AG09319 (cell line): ENCODE results near the gene ARHGEF6.

ENCODE experiments used
- DNase-seq: peaks from one replicate; pipeline ENCODE4 v3.0.0-alpha.2; 2010; ENCODE audit warnings: low read depth; ENCODE audit errors: extremely low read depth
- TF ChIP-seq, protein P1 (sequence below): IDR thresholded peaks from 2 replicates; pipeline ENCODE4 v1.5.1; 2011; ENCODE audit warnings: low read depth, mild to moderate bottlenecking, inconsistent platforms, low read length, moderate library complexity

The ARHGEF6 gene

DNA sequence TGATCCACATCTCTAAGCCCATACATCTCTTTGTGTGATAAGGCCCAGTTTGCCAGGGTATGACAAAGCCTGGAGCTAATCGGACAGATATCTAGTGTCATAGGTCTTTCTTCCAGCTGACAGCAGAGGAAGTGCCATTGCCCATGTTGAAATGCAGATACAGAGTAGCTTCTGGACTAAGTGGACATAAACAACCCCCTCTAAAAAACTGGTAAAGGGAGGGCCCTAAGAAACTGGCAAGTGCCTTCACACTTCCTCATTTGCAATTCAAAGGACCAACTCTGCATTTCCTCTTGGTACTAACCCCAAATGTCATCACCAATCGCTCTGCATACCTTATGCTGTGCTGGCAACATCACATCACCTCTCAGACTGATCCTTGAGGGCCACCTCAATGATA is 20.8 kb downstream of the ARHGEF6 start:
- DNase-seq = no peak
- TF ChIP-seq, protein P1, sequence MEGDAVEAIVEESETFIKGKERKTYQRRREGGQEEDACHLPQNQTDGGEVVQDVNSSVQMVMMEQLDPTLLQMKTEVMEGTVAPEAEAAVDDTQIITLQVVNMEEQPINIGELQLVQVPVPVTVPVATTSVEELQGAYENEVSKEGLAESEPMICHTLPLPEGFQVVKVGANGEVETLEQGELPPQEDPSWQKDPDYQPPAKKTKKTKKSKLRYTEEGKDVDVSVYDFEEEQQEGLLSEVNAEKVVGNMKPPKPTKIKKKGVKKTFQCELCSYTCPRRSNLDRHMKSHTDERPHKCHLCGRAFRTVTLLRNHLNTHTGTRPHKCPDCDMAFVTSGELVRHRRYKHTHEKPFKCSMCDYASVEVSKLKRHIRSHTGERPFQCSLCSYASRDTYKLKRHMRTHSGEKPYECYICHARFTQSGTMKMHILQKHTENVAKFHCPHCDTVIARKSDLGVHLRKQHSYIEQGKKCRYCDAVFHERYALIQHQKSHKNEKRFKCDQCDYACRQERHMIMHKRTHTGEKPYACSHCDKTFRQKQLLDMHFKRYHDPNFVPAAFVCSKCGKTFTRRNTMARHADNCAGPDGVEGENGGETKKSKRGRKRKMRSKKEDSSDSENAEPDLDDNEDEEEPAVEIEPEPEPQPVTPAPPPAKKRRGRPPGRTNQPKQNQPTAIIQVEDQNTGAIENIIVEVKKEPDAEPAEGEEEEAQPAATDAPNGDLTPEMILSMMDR = no peak

DNA sequence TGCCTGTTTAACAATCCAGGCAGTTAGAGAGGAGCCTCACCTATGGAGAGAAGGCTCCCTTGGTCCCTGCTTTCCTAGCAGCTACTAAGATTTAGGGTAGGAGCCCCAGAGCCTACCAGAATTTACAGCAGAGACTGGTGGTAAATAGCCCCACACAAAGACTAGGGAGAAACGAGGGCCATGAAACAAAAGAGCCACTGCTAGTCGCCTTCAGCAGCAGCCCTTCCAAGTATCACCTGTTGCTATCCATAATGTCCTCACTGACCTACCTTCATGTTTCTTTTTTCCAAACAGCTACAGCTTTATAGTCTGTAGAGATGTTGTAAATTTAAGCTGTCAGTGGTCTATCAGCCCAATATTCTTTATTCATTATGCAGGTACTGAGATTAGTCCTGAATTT is 25.3 kb downstream of the ARHGEF6 start:
- no peak for DNase-seq
- TF ChIP-seq, protein P1 = no peak

DNA sequence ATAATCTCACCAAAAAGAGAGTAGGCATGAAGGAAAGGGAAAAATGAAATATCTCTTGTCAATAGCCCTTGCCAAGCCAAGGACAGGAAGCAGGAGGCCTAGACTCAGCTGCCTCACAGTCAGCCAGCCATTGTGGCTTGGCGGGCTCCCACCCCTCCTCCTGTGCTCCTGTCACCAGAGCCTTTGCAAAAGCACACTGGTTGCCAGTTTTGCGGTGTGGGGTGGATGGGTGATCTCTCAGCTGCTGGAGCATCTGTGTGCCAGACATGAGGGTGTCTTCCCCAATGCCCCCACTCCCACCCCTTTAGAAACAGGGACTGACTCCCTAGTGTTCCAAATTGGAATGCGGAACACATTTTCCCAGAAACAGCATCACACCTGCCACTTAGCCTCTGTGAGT is 26.1 kb downstream of the ARHGEF6 start:
- TF ChIP-seq, protein P1 = no peak
- no peak for DNase-seq

DNA sequence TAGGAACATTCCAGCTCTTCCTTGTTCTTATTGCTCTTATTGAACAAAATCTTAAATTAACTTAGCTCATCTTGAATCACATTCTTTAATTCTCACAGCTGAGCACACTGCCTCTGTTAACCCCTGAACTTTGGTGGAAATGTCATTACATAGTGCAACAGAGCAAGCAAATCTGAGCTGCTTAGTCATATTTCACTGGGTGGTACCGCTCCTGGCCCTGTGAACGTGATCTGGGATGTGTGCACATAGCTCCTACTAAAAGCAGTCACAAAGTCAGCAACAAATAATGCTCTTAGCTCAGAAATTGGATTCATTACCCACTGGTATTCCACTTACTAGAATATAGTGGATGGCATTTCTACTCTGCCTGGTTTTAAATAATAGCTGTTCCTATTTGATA is 27.9 kb downstream of the ARHGEF6 start:
- TF ChIP-seq, protein P1 = no peak

DNA sequence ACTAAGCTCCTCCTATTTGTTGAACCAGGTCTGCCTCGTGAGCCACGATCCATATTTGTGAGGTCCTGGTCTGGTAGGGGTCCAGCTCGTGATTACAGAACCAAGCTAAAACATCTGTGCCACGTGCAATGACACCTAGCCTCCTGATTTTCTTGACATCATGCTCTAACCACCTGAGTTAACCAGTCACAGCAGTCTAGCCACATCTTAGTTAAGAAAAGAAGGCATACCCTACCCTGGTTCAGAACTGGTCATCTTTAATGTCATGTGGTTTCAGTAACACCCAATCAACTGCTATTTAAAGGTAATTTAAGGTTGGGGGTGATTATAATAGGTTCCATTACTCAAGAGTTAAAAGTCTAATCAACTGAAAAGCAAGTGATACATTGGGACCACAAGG is 28.4 kb downstream of the ARHGEF6 start:
- DNase-seq = no peak
- TF ChIP-seq, protein P1 = no peak

More for the DNA sequence above, 27.9 kb downstream of the ARHGEF6 start:
- no peak for DNase-seq

DNA sequence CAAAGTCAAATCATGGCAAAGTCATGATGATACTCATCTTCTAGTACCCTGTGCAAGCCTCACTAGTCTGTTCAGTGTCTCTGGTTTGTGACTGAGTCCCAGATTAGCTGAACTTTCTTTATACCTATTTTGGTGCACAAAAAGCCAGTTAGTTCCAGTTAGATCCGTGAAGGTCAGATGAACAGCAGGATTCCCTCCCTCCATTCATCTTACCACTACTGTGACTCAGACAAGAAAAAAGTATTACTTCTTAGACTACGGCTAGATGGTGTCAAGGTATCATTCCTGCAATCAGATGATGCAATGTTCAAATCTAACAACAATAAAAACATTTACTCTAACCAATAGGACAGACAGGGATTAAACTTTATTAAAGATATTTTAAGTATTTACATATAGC is 30.4 kb downstream of the ARHGEF6 start:
- DNase-seq = no peak
- TF ChIP-seq, protein P1 = no peak

DNA sequence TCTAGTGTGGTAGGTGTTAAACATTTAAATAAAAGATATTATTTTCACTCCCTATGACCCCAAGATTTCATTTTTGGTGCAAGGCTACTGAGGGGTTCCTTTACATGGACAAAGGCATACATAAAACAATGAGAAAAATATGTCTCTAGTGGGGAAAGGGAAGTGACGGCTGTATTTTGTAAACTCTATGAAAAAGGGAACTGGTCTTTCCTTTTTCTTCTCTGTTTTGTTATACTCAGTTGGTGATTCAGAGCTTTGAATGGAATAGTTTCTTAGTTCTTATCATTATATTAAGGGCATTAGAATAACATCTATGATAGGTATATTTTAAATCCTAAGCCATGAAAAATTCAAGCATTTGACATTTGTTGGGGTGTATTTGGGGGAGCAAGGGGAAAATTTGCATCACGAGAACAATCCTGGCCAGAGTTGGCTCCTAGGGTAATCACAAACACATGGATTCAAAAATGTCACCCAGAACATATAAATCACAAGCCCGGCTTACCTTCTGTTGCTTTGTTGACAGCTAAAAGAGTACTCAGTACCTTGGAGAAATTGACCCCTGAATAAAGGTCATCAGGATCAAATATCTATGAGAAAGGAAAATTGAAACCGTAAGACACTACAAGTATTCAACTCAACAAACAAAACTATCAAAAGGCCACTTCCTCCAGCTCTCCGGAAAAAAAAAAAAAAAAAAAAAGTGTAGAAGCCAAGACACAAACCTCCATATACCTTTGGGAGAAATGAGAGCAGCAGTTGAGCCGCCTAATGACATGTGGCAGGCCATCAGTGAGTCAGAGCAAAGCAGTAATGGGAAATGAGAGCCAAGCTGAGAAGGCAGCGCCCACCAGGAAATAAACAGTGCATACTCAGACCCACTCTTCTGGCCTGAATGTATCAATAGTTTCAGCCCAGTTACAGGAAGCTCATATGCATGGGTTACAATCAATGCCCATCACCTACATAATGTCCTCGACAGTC is 33.4 kb downstream of the ARHGEF6 start:
- DNase-seq = no peak
- TF ChIP-seq, protein P1 = no peak
